CD4-positive, alpha-beta T cell treated with Interleukin-17A for 1 hour (primary cell): ENCODE measurements around the gene FOXRED1.
A peak's percentile ranks its signal among the peaks of the same experiment; 100 is the strongest.
"Not testable (repeated sequence)": the region's sequence is repeated elsewhere in the genome, so short reads cannot be mapped to it uniquely, and the experiment has no call there.

Experiments
- DNase-seq: peaks from one replicate; pipeline ENCODE4 v3.0.0-alpha.2; 2020

The FOXRED1 gene

GRCh38 chr11:126277780-126278179, 8.8 kb downstream of the FOXRED1 start:
- DNase-seq = no peak

- no peak for DNase-seq
Observed at GRCh38 chr11:126279191-126279590, 10.2 kb downstream of the FOXRED1 start.

- no peak for DNase-seq
Observed at GRCh38 chr11:126280595-126280994, 11.6 kb downstream of the FOXRED1 start.

- DNase-seq = no peak
Observed at GRCh38 chr11:126281245-126281644, 12.3 kb downstream of the FOXRED1 start.

- no peak for DNase-seq
Observed at GRCh38 chr11:126281666-126282175, 12.8 kb downstream of the FOXRED1 start.

- peak; percentile 38 for DNase-seq
Observed at GRCh38 chr11:126282361-126282735, 13.4 kb downstream of the FOXRED1 start.

- peak; percentile 69 for DNase-seq
Observed at GRCh38 chr11:126282736-126283591, 14.0 kb downstream of the FOXRED1 start, which contains the start of gene TIRAP. Gene TIRAP, plus strand, starts transcription at chr11:126283093. Its CDS starts 7,802 bp downstream, at chr11:126290895.

DNA sequence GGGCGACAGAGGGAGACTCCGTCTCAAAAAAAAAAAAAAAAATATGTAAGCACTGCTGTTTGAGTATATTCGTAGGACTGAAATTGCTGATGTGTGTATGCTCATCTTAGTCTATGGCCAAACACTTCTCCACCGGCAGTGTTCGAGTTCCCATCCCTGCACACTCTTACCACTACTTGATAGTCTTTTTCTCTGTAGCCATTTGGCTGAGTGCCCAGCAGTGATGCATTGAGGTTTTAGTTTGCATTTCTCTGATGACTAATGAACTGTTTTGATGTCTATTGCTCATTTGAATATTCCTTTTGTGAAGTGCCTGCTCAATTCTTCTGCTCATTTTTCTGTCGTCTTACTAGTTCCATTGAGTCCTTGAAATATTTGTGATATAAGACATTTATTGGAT, 15.9 kb downstream of the FOXRED1 start:
- DNase-seq = peak; percentile 84

GRCh38 chr11:126288237-126288636, 19.3 kb downstream of the FOXRED1 start:
- DNase-seq = no peak

GRCh38 chr11:126290887-126291286, 21.9 kb downstream of the FOXRED1 start:
- DNase-seq = no peak

DNA sequence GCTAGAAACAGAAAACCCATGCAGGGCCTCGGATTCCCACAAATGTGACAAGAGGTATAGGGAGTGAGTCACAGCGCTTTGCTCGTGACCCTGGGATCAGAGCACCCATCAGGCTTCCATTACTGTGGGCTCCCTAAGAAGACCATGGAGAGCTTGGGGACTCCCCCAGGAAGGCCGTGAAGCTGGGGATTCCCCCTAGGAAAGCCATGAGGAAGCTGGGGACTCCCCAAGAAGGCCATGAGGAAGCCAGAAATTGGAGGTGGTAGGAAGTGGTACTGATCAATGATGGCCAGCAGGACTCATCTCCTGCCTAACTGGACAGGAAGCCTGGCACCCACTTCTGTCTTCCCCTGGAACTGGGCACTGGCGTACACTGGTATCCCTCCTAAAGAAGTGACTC, 24.8 kb downstream of the FOXRED1 start:
- no peak for DNase-seq

GRCh38 chr11:126297004-126297403, 28.1 kb downstream of the FOXRED1 start:
- DNase-seq = no peak

DNA sequence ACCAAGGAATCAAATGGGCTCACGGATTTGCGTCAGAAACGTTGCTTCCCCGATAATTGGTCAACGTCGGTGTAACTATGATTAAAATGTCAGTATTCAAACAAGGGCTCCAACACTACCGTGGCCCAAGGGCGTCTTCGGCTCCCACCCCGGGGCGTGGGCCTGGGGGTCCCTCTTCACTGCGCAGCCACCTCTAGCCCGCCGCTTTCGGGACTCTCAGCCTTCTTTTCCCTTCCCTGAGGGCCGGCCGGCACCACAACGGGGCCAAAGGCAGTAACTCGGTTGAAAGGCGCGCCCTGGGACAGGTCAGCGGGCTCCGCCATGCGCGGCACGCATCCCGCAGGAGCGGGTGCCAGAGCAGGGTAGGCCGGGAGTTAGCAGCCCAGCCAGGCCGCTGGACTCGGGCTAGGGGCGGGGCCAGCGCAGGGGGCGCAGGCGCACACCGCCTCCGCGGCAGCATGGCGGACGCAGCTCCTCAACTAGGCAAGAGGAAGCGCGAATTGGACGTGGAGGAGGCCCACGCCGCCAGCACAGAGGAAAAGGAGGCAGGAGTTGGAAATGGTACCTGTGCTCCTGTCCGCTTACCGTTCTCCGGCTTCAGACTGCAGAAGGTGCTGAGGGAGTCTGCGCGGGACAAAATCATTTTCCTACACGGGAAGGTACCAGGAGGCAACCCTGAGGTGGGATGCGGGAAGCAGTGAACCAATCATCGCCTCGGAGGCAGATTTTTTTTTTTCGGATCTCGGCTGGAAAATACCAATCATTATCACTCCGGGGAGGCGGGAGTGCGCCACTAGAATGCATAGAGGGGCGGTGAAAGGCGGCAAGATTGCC, 34.9 kb downstream of the FOXRED1 start, which contains the start of gene DCPS:
TSS of gene DCPS (plus strand) at position 438 of the 834 bp plus-strand sequence. CDS start at position 459, 21 bp downstream.
- DNase-seq = peak; percentile 88

- no peak for DNase-seq
Observed at GRCh38 chr11:126304457-126305075, 35.6 kb downstream of the FOXRED1 start.

GRCh38 chr11:126305699-126306098, 36.7 kb downstream of the FOXRED1 start:
- DNase-seq = no peak

DNA sequence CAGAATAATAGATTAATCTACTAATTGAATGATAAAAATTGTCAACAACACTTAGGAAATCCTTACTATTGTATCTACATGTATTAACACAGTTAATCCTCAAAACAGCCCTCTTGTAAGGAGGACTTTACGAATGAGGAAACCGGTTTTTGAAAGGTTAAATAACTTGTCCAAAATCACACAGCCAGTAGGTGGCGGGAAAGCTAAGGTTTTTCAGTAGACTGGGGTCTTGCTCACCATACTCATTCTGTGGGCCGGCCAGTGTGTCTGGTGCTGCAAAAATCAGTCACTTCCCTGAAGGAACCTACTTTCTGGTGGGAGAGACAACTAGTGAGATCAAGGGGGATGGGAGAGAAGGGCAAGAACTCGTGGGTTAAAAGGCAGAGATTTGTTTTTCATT, 38.8 kb downstream of the FOXRED1 start:
- DNase-seq = no peak

DNA sequence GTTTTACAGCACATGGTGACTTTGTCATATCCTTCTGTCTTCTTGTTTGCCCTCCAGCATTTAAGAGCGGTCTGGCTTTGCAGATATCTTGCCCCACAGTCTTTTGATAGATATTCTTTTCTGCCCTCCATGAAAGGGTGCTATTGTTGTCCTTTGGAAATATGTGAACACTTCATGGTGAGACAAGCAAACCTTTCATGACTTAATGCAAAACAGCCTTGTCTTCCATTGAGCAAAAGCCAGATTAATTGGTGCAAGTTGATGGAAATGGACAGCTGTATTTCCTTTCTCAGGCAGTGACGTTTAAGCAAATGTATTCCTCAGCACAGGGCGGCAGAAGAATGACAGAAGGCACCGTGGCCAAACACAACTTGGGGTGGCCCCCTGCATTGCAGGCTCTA, 39.3 kb downstream of the FOXRED1 start:
- no peak for DNase-seq

DNA sequence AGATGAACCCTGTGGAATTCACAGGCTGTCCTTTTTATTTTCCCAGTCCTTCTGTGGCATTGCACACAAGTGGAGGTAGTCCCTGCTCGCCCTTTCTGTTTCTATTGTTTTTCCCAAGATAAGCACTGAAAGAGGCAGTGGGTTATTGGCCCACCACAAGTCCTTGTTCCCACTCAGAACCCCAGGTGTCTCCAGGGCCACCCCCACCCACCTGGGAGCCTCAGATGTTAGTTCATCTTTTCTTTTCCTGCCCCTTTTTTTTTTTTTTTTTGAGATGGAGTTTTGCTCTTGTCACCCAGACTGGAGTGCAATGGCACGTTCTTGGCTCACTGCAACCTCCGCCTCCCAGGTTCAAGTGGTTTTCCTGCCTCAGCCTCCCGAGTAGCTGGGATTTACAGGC, 39.8 kb downstream of the FOXRED1 start:
- not testable (repeated sequence) for DNase-seq

GRCh38 chr11:126310200-126310991, 41.4 kb downstream of the FOXRED1 start:
- DNase-seq = peak; percentile 65

DNA sequence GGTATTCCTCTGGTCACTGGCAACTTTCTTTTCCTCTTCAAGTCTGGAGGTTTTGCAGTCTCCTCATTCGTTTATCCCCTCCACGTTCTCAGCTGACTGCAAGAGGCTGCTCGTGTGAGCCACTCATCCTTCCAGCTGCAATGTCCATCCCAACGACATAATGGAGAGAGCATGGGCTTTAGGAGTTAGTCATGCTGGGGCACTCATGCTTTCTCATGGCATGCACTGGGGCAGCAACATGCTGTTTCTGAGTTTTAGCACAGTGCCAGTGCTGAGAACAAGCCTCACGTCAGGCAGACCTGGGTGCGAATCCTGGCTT, 42.0 kb downstream of the FOXRED1 start:
- no peak for DNase-seq

DNA sequence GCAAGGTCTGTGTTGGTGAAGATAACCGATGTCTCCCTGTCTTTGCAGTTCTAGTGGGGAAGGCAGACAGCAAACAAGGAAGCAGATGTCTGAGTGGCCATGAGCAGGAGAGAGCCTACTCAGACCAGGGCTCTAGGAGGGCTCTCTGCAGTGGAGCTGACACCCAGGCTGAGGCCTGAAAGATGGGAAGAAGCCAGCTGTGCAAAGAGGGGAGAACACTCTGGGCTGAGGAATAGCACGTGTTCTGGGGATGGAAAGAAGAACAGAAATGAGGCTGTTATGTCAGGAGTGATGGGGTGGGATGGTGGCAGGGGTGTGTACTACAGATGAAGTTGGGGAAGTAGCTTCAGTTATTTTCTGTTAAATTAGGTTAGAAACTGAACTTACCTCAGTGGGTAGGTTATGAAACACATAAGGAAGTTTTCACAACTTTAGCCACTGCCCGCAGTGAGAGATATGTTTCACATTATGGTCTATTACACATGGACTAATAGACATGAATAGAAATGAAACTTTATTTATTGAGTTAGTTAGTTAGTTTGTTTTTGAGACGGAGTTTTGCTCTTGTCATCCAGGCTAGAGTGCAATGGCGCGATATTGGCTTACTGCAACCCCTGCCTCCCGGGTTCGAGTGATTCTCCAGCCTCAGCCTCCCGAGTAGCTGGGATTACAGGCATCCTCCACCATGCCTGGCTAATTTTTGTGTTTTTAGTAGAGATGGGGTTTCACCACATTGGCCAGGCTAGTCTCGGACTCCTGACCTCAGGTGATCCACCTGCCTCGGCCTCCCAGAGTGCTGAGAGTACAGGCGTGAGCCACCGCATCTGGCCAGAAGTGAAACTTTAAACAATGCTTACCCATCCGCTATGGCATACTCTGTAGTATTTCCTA, 42.7 kb downstream of the FOXRED1 start:
- no peak for DNase-seq
